Measurements from ENCODE around the gene PXDN. TPM values are rescaled to one million over a fixed set of nuclear protein-coding genes. Genes with fewer than 3 reads are reported as not detected.

The PXDN gene
- total and polyA plus RNA-seq, 9 donors = 95.4 to 273 (median 193) TPM

DNA sequence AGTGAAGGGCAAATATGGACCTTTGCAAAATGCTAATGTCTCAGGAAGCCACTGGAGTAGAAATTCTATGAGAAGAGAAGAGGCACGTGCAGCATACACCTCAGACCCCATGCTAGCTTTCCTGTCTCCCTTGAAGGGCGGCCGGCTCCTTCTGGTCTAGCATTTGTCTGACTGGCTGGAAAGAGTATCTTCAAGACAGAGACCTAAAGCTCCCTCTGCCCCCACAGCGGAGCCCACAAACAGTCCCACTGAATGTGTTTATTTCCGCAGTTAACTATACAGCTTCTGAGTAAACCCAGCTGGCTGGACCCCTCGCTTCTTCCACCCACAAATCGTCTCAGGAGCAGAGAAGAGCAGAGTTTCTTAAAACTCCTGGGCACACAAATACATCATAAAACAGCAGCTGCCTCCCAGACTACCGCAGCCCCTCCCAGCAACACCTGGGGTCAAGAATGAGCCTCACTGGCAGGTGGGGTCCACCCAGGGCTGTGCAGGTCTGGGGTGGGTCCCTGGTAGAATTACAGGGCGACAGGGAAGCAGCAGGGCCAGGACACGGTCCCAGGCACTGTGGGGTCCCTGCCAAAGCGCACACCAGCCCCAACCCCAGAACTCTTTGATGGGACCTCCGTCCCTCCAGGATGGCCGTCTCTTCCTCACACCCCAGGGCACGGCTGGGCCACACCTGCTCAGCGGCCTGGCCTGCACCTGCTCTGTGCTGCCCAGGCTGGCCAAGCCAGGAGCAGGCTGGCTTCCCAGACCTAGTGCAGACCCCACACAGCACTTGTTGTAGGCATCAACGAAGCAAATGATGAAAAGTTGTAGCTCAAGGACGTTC lies 103.8 kb downstream of the PXDN start:
- WGBS (ENCODE audit: insufficient coverage) = 75% methylated on average over 13 of the region's 17 CpGs
- no peak overlapping the region for H3K27ac ChIP-seq (ENCODE audit: low read length)
- peaks cover 19% of the 10 kb centered on the region for H3K4me1 ChIP-seq (ENCODE audit: control insufficient read depth, insufficient read depth, low read length)
- H3K36me3 ChIP-seq (ENCODE audit: control insufficient read depth, insufficient read depth, low read length) = peaks cover 74% of the 10 kb centered on the region
- DNase-seq = no peak
- H3K9me3 ChIP-seq (replicated peaks; ENCODE audit: control insufficient read depth, low read depth, low read length) = no peaks in the 10 kb centered on the region
- no peaks in the 10 kb centered on the region for H3K27me3 ChIP-seq (ENCODE audit: control insufficient read depth, insufficient read depth, low read length)
- H3K4me3 ChIP-seq (ENCODE audit: low read length) = no peak overlapping the region

DNA sequence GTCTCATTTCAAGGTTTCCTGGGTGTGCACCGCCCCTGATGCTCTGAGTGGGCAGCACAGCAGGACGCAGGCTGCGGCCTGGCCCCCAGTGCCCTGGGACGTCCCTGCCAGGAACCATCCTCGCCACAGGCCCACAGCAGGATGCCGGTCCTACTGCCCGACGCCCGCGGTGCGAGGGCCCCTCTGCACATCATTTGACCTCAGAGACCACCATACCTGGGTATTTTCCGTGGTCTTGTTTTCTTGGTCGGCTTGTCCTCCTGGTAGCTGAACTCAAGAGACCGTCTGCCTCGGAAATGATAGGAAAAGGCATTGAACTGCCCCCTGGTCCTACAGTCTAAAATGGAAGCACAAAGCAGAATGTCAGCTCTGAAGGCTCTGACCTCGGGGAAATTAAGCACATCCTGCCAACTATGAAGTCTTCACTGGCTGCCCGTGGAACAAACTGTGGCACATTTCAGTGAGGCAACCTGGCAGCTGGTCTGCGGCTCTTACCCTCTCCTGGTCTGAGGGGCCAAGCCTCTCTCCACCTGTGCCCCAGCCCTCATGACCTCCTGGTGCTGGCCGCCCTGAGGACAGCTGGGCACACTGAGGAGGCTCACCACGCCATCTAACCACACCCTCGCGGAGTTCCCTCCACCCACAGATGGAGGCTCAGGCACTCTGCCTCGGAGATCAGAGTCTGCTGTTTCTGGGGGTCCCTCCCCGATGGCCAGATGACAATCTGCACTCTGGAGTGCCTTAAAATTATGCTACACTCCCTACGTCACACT lies 105.0 kb downstream of the PXDN start:
- DNase-seq = no peak
- Histone ChIP-seq H3K27me3 (ENCODE audit: control insufficient read depth, insufficient read depth, low read length) (no peaks in the 10 kb centered on the region), H3K36me3 (ENCODE audit: control insufficient read depth, insufficient read depth, low read length) (peaks cover 83% of the 10 kb centered on the region), H3K4me1 (ENCODE audit: control insufficient read depth, insufficient read depth, low read length) (peaks cover 18% of the 10 kb centered on the region), H3K9me3 (replicated peaks; ENCODE audit: control insufficient read depth, low read depth, low read length) (no peaks in the 10 kb centered on the region), H3K4me3 (ENCODE audit: low read length) (no peak overlapping the region), H3K27ac (ENCODE audit: low read length) (no peak overlapping the region)
- WGBS (ENCODE audit: insufficient coverage) = 87% methylated on average over 20 of the region's 25 CpGs

DNA sequence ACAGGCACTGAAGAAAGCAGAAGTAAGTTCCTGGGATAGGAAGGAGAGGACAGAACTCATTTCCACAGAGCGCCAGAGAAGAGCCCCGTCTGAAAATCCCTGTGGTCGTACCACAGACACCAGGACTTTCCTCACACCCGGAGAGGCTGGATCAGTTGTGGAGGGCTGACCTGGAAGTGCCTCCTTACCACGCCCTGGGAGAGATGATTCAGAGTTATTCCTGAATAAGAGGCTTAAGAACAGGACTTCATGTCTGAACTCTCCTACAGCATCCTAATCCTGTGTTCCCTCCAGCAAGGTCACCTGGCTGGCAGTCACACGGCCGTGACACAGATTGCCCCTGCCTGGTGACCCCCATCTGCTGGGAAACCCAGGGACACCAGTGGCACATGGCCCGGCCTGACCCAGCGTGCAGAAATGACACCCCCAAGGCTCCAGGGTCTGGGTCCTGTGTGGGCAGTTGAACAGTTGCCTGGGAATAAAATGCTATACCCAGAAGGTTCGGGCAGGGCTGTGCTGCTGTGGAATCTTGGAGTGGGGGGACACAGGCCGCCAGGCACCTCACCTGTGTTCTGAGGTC lies 105.9 kb downstream of the PXDN start:
- Histone ChIP-seq H3K27me3 (ENCODE audit: control insufficient read depth, insufficient read depth, low read length) (no peaks in the 10 kb centered on the region), H3K4me1 (ENCODE audit: control insufficient read depth, insufficient read depth, low read length) (peaks cover 21% of the 10 kb centered on the region), H3K36me3 (ENCODE audit: control insufficient read depth, insufficient read depth, low read length) (peaks cover 83% of the 10 kb centered on the region), H3K9me3 (replicated peaks; ENCODE audit: control insufficient read depth, low read depth, low read length) (no peaks in the 10 kb centered on the region), H3K4me3 (ENCODE audit: low read length) (no peak overlapping the region), H3K27ac (ENCODE audit: low read length) (no peak overlapping the region)
- WGBS (ENCODE audit: insufficient coverage) = 94% methylated on average over 5 of the region's 11 CpGs
- no peak for DNase-seq

DNA sequence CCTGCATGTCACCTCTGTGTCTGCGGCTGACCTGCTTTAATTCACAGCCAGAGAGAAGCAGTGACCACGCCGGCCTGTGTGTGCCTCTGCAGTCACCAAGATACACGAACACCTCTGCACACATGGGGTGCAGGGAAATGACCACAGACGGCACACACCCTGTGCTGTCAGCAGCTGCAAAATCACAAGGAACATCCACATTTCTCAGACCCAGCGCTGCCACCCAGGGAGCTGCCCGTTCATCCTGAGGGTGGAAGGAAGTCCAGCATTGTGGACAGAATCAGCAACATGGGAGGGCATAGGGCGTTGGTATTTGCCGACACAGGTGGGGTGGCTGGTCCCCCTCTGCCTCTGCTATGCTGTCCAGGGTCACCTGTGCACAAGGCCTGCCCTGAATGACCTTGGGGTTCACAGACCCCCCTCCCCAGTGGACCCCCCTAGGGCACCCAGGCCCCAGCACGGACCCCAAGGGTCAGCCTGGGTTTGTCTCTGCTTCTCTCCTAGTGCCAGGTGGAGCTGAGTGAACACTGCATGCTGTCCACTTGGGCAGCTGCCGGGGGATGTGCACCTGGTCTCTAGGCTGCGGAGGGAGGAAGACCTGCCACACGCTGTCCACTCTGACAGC lies 107.4 kb downstream of the PXDN start:
- Histone ChIP-seq H3K27ac (ENCODE audit: low read length) (no peak overlapping the region), H3K4me1 (ENCODE audit: control insufficient read depth, insufficient read depth, low read length) (peaks cover 11% of the 10 kb centered on the region), H3K9me3 (replicated peaks; ENCODE audit: control insufficient read depth, low read depth, low read length) (no peaks in the 10 kb centered on the region), H3K27me3 (ENCODE audit: control insufficient read depth, insufficient read depth, low read length) (no peaks in the 10 kb centered on the region), H3K4me3 (ENCODE audit: low read length) (no peak overlapping the region), H3K36me3 (ENCODE audit: control insufficient read depth, insufficient read depth, low read length) (peaks cover 77% of the 10 kb centered on the region)
- DNase-seq = no peak
- WGBS (ENCODE audit: insufficient coverage) = 55% methylated on average over 9 of the region's 13 CpGs

DNA sequence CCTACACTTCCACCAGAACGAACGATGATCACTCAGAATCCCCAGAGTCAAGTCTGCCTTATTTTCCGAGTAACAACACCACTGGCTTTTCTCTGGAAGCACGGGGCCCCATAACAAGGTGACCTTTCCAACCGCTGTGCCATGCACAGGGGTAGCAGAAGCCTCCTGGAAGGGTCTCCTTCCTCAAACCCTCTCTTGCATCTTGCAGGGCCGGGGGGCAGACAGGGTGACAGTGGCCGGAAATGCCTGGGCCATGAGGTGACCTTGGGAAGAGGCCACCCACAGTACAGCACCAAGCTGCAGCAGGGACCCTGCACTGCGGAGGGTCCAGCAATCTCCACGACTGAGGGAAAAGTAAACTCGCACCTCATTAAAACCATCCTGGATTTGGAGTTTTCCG lies 108.5 kb downstream of the PXDN start:
- Histone ChIP-seq H3K27ac (ENCODE audit: low read length) (no peak overlapping the region), H3K4me1 (ENCODE audit: control insufficient read depth, insufficient read depth, low read length) (peaks cover 11% of the 10 kb centered on the region), H3K9me3 (replicated peaks; ENCODE audit: control insufficient read depth, low read depth, low read length) (no peaks in the 10 kb centered on the region), H3K27me3 (ENCODE audit: control insufficient read depth, insufficient read depth, low read length) (no peaks in the 10 kb centered on the region), H3K4me3 (ENCODE audit: low read length) (no peak overlapping the region), H3K36me3 (ENCODE audit: control insufficient read depth, insufficient read depth, low read length) (peaks cover 78% of the 10 kb centered on the region)
- DNase-seq = no peak
- 83% methylated on average over 9 of the region's 11 CpGs for WGBS (ENCODE audit: insufficient coverage)

DNA sequence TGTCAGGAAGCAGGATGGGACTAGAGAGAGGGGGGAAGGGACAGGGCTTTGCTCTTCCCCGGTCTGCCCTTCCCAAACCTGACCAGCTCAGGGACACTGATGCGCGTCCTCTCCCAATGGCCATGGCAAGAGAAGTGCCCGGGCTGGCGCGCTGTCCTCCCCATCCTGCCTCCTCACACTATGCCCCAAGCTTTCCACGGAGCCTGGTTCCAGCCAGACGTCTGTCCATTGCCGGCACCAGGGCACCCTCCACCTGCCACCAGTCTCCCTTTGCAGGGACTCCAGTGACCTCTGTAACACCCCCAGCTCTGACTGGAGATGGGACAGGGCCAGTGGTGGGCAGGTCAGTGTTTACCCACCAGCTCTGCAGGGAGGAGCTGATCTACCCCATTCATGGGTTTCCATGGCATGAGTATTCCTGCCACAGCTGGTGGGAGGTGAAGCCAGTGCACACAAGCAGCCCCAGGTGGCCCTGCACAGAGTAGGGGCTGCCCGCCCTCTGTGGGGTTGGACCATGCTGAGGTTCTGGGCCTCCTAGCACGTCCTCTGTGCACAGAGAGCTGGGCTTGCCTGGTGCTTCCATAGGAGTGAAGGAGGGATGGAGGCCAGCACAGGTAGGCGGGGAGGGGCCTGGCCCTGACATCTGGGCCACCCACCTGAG lies 109.5 kb downstream of the PXDN start:
- H3K4me3 ChIP-seq (ENCODE audit: low read length) = no peak overlapping the region

DNA sequence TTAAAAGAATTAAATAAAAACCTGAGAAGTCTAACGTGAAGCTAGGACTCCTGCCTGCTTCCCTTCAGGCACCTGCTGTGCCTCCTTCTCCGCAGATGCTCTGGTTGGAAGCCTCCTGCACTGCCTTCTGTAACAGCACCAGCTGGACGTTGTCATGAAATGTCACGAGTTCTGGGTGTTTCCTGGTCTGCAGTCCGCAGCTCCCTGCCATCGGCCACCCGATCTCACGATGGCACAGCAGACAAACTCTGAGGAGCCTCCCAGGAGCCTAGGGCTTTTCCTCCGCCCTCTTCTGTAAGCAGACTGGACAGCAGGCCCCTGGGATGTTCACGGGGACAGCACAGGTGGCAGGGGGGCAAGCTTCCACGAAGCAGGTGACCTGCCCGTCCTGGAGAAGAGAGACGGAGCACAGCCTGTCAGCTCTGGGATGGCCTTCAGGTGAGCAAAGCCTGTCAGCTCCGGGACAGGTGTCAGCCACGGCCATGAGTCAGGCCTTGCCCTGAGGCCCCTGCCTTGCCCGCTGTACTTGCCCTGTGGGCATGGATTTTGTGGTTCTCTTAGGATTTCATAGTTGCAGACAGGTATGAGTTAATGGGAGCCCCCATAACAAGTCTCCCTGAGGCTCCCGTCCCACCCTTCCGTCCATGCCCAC lies 110.3 kb downstream of the PXDN start:
- Histone ChIP-seq H3K9me3 (replicated peaks; ENCODE audit: control insufficient read depth, low read depth, low read length) (peaks cover 4% of the 10 kb centered on the region), H3K4me1 (ENCODE audit: control insufficient read depth, insufficient read depth, low read length) (peaks cover 6% of the 10 kb centered on the region), H3K36me3 (ENCODE audit: control insufficient read depth, insufficient read depth, low read length) (peaks cover 75% of the 10 kb centered on the region), H3K27ac (ENCODE audit: low read length) (no peak overlapping the region), H3K27me3 (ENCODE audit: control insufficient read depth, insufficient read depth, low read length) (no peaks in the 10 kb centered on the region), H3K4me3 (ENCODE audit: low read length) (no peak overlapping the region)
- DNase-seq = no peak
- 85% methylated on average over 15 of the region's 18 CpGs for WGBS (ENCODE audit: insufficient coverage)

More for the DNA sequence above, 109.5 kb downstream of the PXDN start:
- H3K9me3 ChIP-seq (replicated peaks; ENCODE audit: control insufficient read depth, low read depth, low read length) = no peaks in the 10 kb centered on the region
- DNase-seq = no peak
- H3K36me3 ChIP-seq (ENCODE audit: control insufficient read depth, insufficient read depth, low read length) = peaks cover 75% of the 10 kb centered on the region
- no peaks in the 10 kb centered on the region for H3K27me3 ChIP-seq (ENCODE audit: control insufficient read depth, insufficient read depth, low read length)
- WGBS (ENCODE audit: insufficient coverage) = 90% methylated on average over 9 of the region's 12 CpGs
- peaks cover 11% of the 10 kb centered on the region for H3K4me1 ChIP-seq (ENCODE audit: control insufficient read depth, insufficient read depth, low read length)
- H3K27ac ChIP-seq (ENCODE audit: low read length) = no peak overlapping the region

DNA sequence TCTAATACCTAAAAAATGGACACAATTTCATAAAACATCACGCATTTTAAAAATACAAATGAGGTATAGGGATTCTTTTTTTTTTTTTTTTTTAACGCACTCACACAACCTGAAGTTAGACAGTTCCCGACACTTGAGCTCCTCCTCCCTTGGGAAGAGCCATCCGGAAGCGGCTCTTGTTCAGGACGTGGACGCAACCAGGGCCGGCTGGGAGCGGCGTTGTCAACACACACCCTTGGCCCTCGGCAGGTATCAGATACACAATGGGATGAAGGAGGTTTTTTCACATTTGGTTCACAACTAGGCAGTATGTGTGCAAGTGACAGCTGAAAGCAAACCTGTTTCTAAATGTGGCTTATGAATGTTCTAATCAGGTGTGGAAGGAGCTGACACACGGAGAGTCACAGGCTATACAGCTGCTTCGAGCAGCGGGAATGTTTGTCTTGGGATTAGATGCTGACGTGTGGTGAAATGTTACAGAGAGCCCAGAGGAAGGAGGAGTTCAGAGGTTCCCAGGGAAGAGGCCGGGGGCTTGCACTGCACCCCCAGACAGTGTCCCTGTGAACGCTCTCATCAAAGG lies 111.1 kb downstream of the PXDN start:
- no peak for DNase-seq
- 74% methylated on average over 11 of the region's 17 CpGs for WGBS (ENCODE audit: insufficient coverage)
- H3K36me3 ChIP-seq (ENCODE audit: control insufficient read depth, insufficient read depth, low read length) = peaks cover 66% of the 10 kb centered on the region
- H3K4me3 ChIP-seq (ENCODE audit: low read length) = no peak overlapping the region
- H3K4me1 ChIP-seq (ENCODE audit: control insufficient read depth, insufficient read depth, low read length) = peaks cover 6% of the 10 kb centered on the region
- H3K27ac ChIP-seq (ENCODE audit: low read length) = no peak overlapping the region
- no peaks in the 10 kb centered on the region for H3K27me3 ChIP-seq (ENCODE audit: control insufficient read depth, insufficient read depth, low read length)
- H3K9me3 ChIP-seq (replicated peaks; ENCODE audit: control insufficient read depth, low read depth, low read length) = peaks cover 4% of the 10 kb centered on the region

DNA sequence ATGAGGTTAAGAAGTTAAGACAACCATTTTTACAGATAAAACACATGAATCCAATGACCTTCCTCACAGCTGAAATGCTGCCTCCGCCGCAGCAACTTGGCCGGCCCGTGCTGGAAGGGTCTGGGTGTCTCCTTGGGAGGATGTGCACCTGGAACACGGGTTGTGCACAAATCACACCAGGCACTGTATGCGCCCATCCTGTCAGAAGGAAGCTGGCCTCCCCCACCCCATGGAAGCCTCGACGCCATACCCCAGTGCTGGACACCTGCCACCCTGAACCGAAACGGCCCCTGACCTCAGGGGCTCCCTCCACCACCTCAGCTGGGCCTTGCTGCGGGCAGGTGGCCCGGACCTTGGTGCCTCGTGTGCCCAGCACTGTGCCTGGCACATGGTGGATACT lies 111.8 kb downstream of the PXDN start:
- H3K36me3 ChIP-seq (ENCODE audit: control insufficient read depth, insufficient read depth, low read length) = peaks cover 60% of the 10 kb centered on the region
- H3K4me3 ChIP-seq (ENCODE audit: low read length) = no peak overlapping the region
- H3K27ac ChIP-seq (ENCODE audit: low read length) = no peak overlapping the region
- H3K4me1 ChIP-seq (ENCODE audit: control insufficient read depth, insufficient read depth, low read length) = peaks cover 6% of the 10 kb centered on the region
- H3K9me3 ChIP-seq (replicated peaks; ENCODE audit: control insufficient read depth, low read depth, low read length) = peaks cover 4% of the 10 kb centered on the region
- no peak for DNase-seq
- no peaks in the 10 kb centered on the region for H3K27me3 ChIP-seq (ENCODE audit: control insufficient read depth, insufficient read depth, low read length)
- 79% methylated on average over 11 of the region's 13 CpGs for WGBS (ENCODE audit: insufficient coverage)

All from muscle of leg (tissue), 11 donors.